Myometrial cell (primary cell): ENCODE results near the gene THAP8. TPM values are rescaled to one million over a fixed set of nuclear protein-coding genes. Genes with fewer than 3 reads are reported as not detected.

Experiments used
- total RNA-seq: library from RNA; depleted of rRNA; stranded (reverse); fragments of >200 nt; gene quantifications from 2 replicates; pipeline ENCODE4 v1.2.3, GENCODE V29; 2015

THAP8 gene
- 8.4 and 9.0 TPM in 2 replicates for total RNA-seq

GRCh38 chr19:36054119-36054732, at the start of gene THAP8:
TSS of gene THAP8 (minus strand) at chr19:36054285. CDS start at chr19:36054217, 68 bp downstream.

GRCh38 chr19:36054733-36055686, 925 bp upstream of the THAP8 start, which contains the start of gene WDR62:
TSS of gene WDR62 (plus strand) at chr19:36054897. CDS start at chr19:36054972, 75 bp downstream.

GRCh38 chr19:36032251-36033104, 21.6 kb downstream of the THAP8 start, which contains the start of gene CLIP3:
TSS of gene CLIP3 (minus strand) at chr19:36032873. CDS start at chr19:36032357, 516 bp downstream.

GRCh38 chr19:36014012-36014924, 39.8 kb downstream of the THAP8 start, which contains the start of gene ALKBH6:
TSS of gene ALKBH6 (minus strand) at chr19:36014213. CDS start at chr19:36013397, 816 bp downstream.

GRCh38 chr19:36008336-36008978, 45.6 kb downstream of the THAP8 start, which contains the start of gene SYNE4:
TSS of gene SYNE4 (minus strand) at chr19:36008813. CDS start at chr19:36008681, 132 bp downstream.

GRCh38 chr19:35995048-35995993, 58.8 kb downstream of the THAP8 start, which contains the start of gene SDHAF1:
TSS of gene SDHAF1 (plus strand) at chr19:35995188. CDS start at chr19:35995275, 87 bp downstream.

Other genes starting within 250 kb of the THAP8 start
- not detected in 2 replicates for gene PRODH2, start 241.4 kb downstream of the THAP8 start, total RNA-seq
- gene NPHS1, start 201.8 kb downstream of the THAP8 start, total RNA-seq, result not detected in 2 replicates
- gene KIRREL2, start 197.4 kb downstream of the THAP8 start, total RNA-seq, result 0.86 TPM in 1 of 2 replicates, not detected in the other
- 18.4 and 45.8 TPM in 2 replicates for gene APLP1, start 185.7 kb downstream of the THAP8 start, total RNA-seq
- 3.7 and 7.1 TPM in 2 replicates for gene NFKBID, start 153.7 kb downstream of the THAP8 start, total RNA-seq
- not detected in 2 replicates for gene HCST, start 151.8 kb downstream of the THAP8 start, total RNA-seq
- gene TYROBP, start 146.0 kb downstream of the THAP8 start, total RNA-seq, result not detected in 2 replicates
- gene LRFN3, start 117.9 kb downstream of the THAP8 start, total RNA-seq, result 2.6 and 3.2 TPM in 2 replicates
- gene SDHAF1, start 59.1 kb downstream of the THAP8 start, total RNA-seq, result 20.4 and 34.9 TPM in 2 replicates
- 0.18 TPM in 1 of 2 replicates, not detected in the other for gene SYNE4, start 45.5 kb downstream of the THAP8 start, total RNA-seq
- 27.5 and 29.4 TPM in 2 replicates for gene ALKBH6, start 40.1 kb downstream of the THAP8 start, total RNA-seq
- 9.2 and 11.5 TPM in 2 replicates for gene CLIP3, start 21.4 kb downstream of the THAP8 start, total RNA-seq
- 9.4 and 11.5 TPM in 2 replicates for gene WDR62, start 612 bp upstream of the THAP8 start, total RNA-seq
- gene OVOL3, start 56.9 kb upstream of the THAP8 start, total RNA-seq, result not detected in 2 replicates
- gene POLR2I, start 60.6 kb upstream of the THAP8 start, total RNA-seq, result 36.3 and 40.9 TPM in 2 replicates
- 296 and 316 TPM in 2 replicates for gene TBCB, start 61.2 kb upstream of the THAP8 start, total RNA-seq
- 228 and 269 TPM in 2 replicates for gene CAPNS1, start 85.8 kb upstream of the THAP8 start, total RNA-seq
- 5.5 and 17.6 TPM in 2 replicates for gene COX7A1, start 98.2 kb upstream of the THAP8 start, total RNA-seq
- 0.29 and 1.6 TPM in 2 replicates for gene ZNF565, start 160.4 kb upstream of the THAP8 start, total RNA-seq
- 49.3 and 53.2 TPM in 2 replicates for gene ZNF146, start 160.8 kb upstream of the THAP8 start, total RNA-seq